OCI-LY3 (cell line): ENCODE data around the gene CDH6.

Source experiments
- EZH2phosphoT487 ChIP-seq: fragments of 200-600 bp; shearing (Covaris generic); IDR thresholded peaks from 2 replicates; pipeline ENCODE4 v1.6.1; 2018; ENCODE audit warnings: antibody characterized with exemption, mixed run types, low read depth
- TF ChIP-seq, protein P1 (sequence below): fragments of 200-600, 300-600 bp; sonication (generic); IDR thresholded peaks from 2 replicates; pipeline ENCODE4 v1.5.1; 2014; ENCODE audit warnings: antibody characterized with exemption, low read length, low read depth

- TF ChIP-seq, protein P1, sequence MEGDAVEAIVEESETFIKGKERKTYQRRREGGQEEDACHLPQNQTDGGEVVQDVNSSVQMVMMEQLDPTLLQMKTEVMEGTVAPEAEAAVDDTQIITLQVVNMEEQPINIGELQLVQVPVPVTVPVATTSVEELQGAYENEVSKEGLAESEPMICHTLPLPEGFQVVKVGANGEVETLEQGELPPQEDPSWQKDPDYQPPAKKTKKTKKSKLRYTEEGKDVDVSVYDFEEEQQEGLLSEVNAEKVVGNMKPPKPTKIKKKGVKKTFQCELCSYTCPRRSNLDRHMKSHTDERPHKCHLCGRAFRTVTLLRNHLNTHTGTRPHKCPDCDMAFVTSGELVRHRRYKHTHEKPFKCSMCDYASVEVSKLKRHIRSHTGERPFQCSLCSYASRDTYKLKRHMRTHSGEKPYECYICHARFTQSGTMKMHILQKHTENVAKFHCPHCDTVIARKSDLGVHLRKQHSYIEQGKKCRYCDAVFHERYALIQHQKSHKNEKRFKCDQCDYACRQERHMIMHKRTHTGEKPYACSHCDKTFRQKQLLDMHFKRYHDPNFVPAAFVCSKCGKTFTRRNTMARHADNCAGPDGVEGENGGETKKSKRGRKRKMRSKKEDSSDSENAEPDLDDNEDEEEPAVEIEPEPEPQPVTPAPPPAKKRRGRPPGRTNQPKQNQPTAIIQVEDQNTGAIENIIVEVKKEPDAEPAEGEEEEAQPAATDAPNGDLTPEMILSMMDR, result no peak
- TF ChIP-seq EZH2phosphoT487, result no peak
Observed at GRCh38 chr5:31229266-31229665, 35.8 kb downstream of the CDH6 start.
